ENCODE data around the gene SLC66A3. TPM values are rescaled to one million over a fixed set of nuclear protein-coding genes. Genes with fewer than 3 reads are reported as not detected.
"Not testable (repeated sequence)": the region's sequence is repeated elsewhere in the genome, so short reads cannot be mapped to it uniquely, and the experiment has no call there.

The SLC66A3 gene
- total and polyA plus RNA-seq, 8 donors, result 20.8 to 30.4 (median 27.5) TPM

- H3K9me3 ChIP-seq, result no peaks in the 10 kb centered on the region
- DNase-seq (no peak), ATAC-seq (no peak)
- no peak overlapping the region for H3K4me3 ChIP-seq
- H3K27me3 ChIP-seq, result no peaks in the 10 kb centered on the region
- TF ChIP-seq, protein P1, sequence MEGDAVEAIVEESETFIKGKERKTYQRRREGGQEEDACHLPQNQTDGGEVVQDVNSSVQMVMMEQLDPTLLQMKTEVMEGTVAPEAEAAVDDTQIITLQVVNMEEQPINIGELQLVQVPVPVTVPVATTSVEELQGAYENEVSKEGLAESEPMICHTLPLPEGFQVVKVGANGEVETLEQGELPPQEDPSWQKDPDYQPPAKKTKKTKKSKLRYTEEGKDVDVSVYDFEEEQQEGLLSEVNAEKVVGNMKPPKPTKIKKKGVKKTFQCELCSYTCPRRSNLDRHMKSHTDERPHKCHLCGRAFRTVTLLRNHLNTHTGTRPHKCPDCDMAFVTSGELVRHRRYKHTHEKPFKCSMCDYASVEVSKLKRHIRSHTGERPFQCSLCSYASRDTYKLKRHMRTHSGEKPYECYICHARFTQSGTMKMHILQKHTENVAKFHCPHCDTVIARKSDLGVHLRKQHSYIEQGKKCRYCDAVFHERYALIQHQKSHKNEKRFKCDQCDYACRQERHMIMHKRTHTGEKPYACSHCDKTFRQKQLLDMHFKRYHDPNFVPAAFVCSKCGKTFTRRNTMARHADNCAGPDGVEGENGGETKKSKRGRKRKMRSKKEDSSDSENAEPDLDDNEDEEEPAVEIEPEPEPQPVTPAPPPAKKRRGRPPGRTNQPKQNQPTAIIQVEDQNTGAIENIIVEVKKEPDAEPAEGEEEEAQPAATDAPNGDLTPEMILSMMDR (IDR thresholded peaks at IDR 0.05), result no peak
- peaks cover 3 to 17% of the 10 kb centered on the region in 2 donors for H3K4me1 ChIP-seq
- H3K36me3 ChIP-seq, result no peaks in the 10 kb centered on the region
- intact Hi-C loops (cut with DNase I), result no loop called here
- H3K27ac ChIP-seq, result no peak overlapping the region
These were observed 5.6 kb downstream of the SLC66A3 start for GRCh38 chr2:11160731-11161455.

DNA sequence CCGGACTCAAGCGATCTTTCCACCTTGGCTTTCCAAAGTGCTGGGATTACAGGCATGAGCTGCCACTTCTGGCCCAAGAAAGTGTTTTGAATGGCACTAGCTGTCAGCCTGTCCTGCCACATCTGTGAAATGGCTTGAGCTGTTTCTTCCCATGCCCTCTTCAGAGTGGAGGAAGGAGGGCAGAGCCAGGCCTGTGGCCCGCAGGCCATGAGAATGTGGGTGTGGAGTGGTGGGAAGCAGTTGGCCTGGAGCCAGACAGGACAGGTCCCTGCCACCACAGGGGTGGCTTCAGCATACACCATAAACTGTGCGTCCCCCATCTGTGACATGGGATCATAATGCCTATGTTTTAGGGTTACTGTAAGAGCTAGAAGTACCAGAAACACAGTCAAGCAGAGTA lies 6.5 kb downstream of the SLC66A3 start:
- TF ChIP-seq, protein P1 (IDR thresholded peaks at IDR 0.05), result no peak

GRCh38 chr2:11163439-11164317 lies 8.4 kb downstream of the SLC66A3 start:
- DNase-seq (no peak), ATAC-seq (no peak)
- intact Hi-C loops (cut with DNase I), result no loop called here
- Histone ChIP-seq H3K4me1 (peaks cover 0 to 5% of the 10 kb centered on the region in 2 donors), H3K27ac (no peak overlapping the region), H3K4me3 (no peak overlapping the region), H3K36me3 (no peaks in the 10 kb centered on the region), H3K27me3 (no peaks in the 10 kb centered on the region), H3K9me3 (no peaks in the 10 kb centered on the region)
- TF ChIP-seq, protein P1 (IDR thresholded peaks at IDR 0.05), result no peak

More for the DNA sequence above, 6.5 kb downstream of the SLC66A3 start:
- intact Hi-C loops (cut with DNase I), result no loop called here
- Histone ChIP-seq H3K27me3 (no peaks in the 10 kb centered on the region), H3K27ac (no peak overlapping the region), H3K4me3 (no peak overlapping the region), H3K4me1 (peaks cover 0 to 8% of the 10 kb centered on the region in 2 donors), H3K9me3 (no peaks in the 10 kb centered on the region), H3K36me3 (no peaks in the 10 kb centered on the region)
- no peak for DNase-seq
- no peak for ATAC-seq

- H3K36me3 ChIP-seq; H3K27me3 ChIP-seq; H3K4me1 ChIP-seq; H3K9me3 ChIP-seq; H3K4me3 ChIP-seq; ATAC-seq; H3K27ac ChIP-seq; DNase-seq; intact Hi-C loops (cut with DNase I): not testable (repeated sequence)
These were observed 9.8 kb downstream of the SLC66A3 start for GRCh38 chr2:11165046-11165445.

- ATAC-seq (no peak), DNase-seq (no peak)
- intact Hi-C loops (cut with DNase I), result no loop called here
- no peak overlapping the region for H3K27ac ChIP-seq
- no peaks in the 10 kb centered on the region for H3K9me3 ChIP-seq
- H3K36me3 ChIP-seq, result no peaks in the 10 kb centered on the region
- TF ChIP-seq, protein P1 (IDR thresholded peaks at IDR 0.05), result no peak
- no peaks in the 10 kb centered on the region for H3K27me3 ChIP-seq
- no peak overlapping the region for H3K4me3 ChIP-seq
- H3K4me1 ChIP-seq, result no peaks in the 10 kb centered on the region
These were observed 11.2 kb downstream of the SLC66A3 start for GRCh38 chr2:11166476-11166875.
